ENCODE measurements around the gene GAS2L2.

Gene GAS2L2

GRCh38 chr17:35786941-35787432 lies 33.9 kb upstream of the GAS2L2 start:
- DNase-seq (ENCODE audit: low spot score in 2 of 2), result no peak
- Mint-ChIP-seq H3K27me3 (peaks cover 15% of the 10 kb centered on the region), H3K36me3 (no peaks in the 10 kb centered on the region), H3K27ac (no peak overlapping the region), H3K4me3 (no peak overlapping the region), H3K9me3 (no peaks in the 10 kb centered on the region), H3K4me1 (no peaks in the 10 kb centered on the region)
- ATAC-seq (ENCODE audit: low read depth), result no peak

GRCh38 chr17:35784895-35785294 lies 31.9 kb upstream of the GAS2L2 start:
- H3K9me3 Mint-ChIP-seq, result no peaks in the 10 kb centered on the region
- H3K27ac Mint-ChIP-seq, result no peak overlapping the region
- DNase-seq (ENCODE audit: low spot score in 2 of 2), result no peak
- ATAC-seq (ENCODE audit: low read depth), result no peak
- H3K36me3 Mint-ChIP-seq, result no peaks in the 10 kb centered on the region
- peaks cover 17% of the 10 kb centered on the region for H3K27me3 Mint-ChIP-seq
- H3K4me1 Mint-ChIP-seq, result no peaks in the 10 kb centered on the region
- H3K4me3 Mint-ChIP-seq, result no peak overlapping the region

DNA sequence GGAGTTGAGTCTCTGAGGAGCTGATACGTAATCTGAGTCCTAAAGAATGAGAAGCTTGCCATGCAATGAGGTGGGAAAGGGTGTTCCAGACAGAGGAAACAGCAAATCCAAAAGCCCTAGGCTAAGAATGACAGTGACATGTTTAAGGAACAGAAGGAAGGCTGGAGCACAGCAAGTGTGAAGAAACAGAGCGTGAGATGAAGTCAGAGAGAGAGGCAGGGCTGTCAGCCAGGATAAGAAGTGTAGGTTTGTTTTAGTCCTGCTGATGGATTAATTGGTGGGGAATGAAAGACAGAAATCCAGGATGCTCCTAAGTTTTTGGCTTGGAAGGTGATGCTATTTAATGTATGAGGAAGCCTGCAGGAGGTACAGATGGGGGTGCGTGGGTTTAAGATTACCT lies 27.9 kb upstream of the GAS2L2 start:
- Mint-ChIP-seq H3K9me3 (no peaks in the 10 kb centered on the region), H3K4me1 (no peaks in the 10 kb centered on the region), H3K27me3 (peaks cover 7% of the 10 kb centered on the region), H3K36me3 (no peaks in the 10 kb centered on the region), H3K4me3 (no peak overlapping the region), H3K27ac (no peak overlapping the region)
- ATAC-seq (ENCODE audit: low read depth) (no peak), DNase-seq (ENCODE audit: low spot score in 2 of 2) (no peak)

DNA sequence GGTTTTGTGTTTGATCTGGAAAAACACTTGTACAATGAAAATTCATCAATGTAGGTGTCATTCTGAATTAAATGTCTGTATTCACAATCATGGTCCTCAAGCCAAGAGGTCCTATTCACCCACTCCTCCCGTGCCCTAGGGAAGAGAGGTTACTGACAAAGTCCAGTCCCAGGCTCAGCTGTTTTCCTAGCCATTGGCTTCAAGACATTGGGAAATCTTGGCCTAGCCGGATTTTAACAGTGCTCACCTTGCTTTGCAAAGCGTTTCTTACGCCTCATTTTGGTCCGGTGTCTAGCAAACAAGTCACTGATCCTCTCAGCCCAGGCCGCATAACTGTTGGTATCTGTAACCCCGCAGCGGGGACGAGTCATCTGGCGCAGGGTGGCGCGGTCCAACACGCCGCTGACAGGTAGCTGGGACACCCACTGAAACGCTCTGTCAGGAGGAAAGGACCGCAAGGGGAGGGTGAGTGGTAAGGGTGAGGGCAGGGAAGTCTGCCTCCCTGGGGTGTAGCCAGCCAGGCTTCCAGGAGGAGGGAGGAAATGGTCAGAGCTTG lies 25.7 kb upstream of the GAS2L2 start:
- Mint-ChIP-seq H3K4me1 (no peaks in the 10 kb centered on the region), H3K36me3 (no peaks in the 10 kb centered on the region), H3K9me3 (no peaks in the 10 kb centered on the region), H3K27ac (no peak overlapping the region), H3K27me3 (peaks cover 11% of the 10 kb centered on the region), H3K4me3 (no peak overlapping the region)
- DNase-seq (ENCODE audit: low spot score in 2 of 2) (no peak), ATAC-seq (ENCODE audit: low read depth) (no peak)

DNA sequence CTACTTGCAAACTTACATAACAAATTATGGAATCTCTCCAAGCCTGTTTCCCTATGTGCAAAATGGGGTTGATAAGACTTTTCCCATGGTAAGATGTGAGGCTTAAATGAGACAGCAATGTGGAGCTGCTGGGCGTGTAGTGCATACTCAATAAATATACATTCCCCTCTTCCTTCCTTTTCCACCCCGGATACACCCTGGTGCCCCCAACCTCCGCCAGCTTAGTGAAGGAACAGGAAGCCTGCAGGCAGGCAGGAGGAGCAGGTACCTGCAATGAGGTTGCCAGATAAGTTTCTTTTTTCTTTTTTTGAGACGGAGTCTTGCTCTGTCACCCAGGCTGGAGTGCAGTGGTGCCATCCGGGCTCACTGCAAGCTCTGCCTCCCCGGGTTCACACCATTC lies 22.5 kb upstream of the GAS2L2 start:
- DNase-seq (ENCODE audit: low spot score in 2 of 2), result no peak
- no peak overlapping the region for H3K4me3 Mint-ChIP-seq
- H3K27ac Mint-ChIP-seq, result no peak overlapping the region
- H3K4me1 Mint-ChIP-seq, result no peaks in the 10 kb centered on the region
- H3K27me3 Mint-ChIP-seq, result peaks cover 11% of the 10 kb centered on the region
- H3K9me3 Mint-ChIP-seq, result no peaks in the 10 kb centered on the region
- H3K36me3 Mint-ChIP-seq, result no peaks in the 10 kb centered on the region
- ATAC-seq (ENCODE audit: low read depth), result no peak

GRCh38 chr17:35775039-35775438 lies 22.0 kb upstream of the GAS2L2 start:
- H3K9me3 Mint-ChIP-seq, result no peaks in the 10 kb centered on the region
- H3K4me3 Mint-ChIP-seq, result no peak overlapping the region
- DNase-seq (ENCODE audit: low spot score in 2 of 2) (no peak), ATAC-seq (ENCODE audit: low read depth) (no peak)
- no peaks in the 10 kb centered on the region for H3K4me1 Mint-ChIP-seq
- H3K27ac Mint-ChIP-seq, result no peak overlapping the region
- H3K36me3 Mint-ChIP-seq, result no peaks in the 10 kb centered on the region
- peaks cover 13% of the 10 kb centered on the region for H3K27me3 Mint-ChIP-seq

- no peaks in the 10 kb centered on the region for H3K9me3 Mint-ChIP-seq
- H3K4me1 Mint-ChIP-seq, result no peaks in the 10 kb centered on the region
- no peak overlapping the region for H3K27ac Mint-ChIP-seq
- H3K27me3 Mint-ChIP-seq, result peaks cover 13% of the 10 kb centered on the region
- peaks cover under 1% of the 10 kb centered on the region for H3K36me3 Mint-ChIP-seq
- DNase-seq (ENCODE audit: low spot score in 2 of 2) (no peak), ATAC-seq (ENCODE audit: low read depth) (no peak)
- no peak overlapping the region for H3K4me3 Mint-ChIP-seq
Observed at GRCh38 chr17:35774499-35774898, 21.5 kb upstream of the GAS2L2 start.

DNA sequence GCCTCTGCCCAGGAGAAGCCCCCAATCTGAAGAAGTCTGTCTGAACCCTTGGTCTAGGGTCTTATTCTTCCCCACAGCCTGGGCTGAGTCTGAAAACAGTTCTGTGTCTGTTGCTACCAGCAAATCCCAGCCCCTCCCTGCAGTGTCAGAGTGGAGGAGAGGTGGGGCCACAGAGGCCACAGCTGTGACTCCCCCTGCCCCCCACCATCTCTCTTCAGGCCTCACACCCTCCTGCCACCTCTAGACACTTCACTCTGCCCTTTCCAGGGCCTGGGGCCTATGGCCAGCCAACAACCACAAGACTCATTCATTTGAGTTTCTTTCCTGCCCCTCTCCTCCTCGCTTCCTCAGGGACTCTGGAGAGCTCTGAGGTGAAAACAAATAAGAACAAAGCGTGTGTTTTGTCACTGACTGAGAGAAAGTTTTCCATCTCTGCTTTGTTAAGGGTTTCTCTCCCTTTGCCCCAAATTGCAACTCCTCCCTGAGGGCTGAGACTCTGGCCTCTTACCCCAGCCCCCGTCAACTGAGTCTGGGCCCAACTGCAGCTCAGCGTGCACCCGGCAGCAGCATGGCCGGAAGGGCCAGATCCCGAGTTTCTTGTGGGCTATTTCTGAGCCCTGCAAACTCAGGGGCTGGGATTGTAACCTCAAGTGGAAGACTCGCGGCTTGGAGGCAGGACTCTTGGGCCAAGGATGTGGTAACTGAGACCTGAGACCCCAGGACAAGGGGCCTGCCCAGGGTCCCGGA lies 20.8 kb upstream of the GAS2L2 start:
- ATAC-seq (ENCODE audit: low read depth) (no peak), DNase-seq (ENCODE audit: low spot score in 2 of 2) (no peak)
- peaks cover 3% of the 10 kb centered on the region for H3K36me3 Mint-ChIP-seq
- H3K4me1 Mint-ChIP-seq, result no peaks in the 10 kb centered on the region
- no peak overlapping the region for H3K4me3 Mint-ChIP-seq
- H3K9me3 Mint-ChIP-seq, result no peaks in the 10 kb centered on the region
- H3K27ac Mint-ChIP-seq, result no peak overlapping the region
- peaks cover 14% of the 10 kb centered on the region for H3K27me3 Mint-ChIP-seq

DNA sequence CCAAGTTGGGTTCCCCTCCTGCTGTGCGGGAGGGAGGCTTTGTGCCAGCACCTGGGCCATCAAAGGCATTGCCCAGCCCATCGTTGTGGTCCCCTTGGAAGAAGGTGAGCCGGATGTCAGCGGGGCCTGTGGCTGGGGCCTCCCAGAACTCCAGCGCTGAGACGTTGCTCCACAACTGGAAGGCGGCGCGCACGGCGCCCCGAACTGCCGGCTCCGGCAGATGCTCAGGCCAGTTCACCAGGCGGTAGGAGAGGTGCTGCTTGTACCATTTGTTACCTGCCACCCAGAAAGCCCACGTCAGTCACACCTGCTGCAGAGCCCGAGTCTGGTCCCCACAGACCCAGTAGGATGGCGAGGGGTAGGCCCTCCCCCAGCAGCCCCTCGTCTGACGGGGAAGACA lies 20.1 kb upstream of the GAS2L2 start:
- ATAC-seq (ENCODE audit: low read depth) (no peak), DNase-seq (ENCODE audit: low spot score in 2 of 2) (no peak)
- Mint-ChIP-seq H3K4me1 (no peaks in the 10 kb centered on the region), H3K27ac (no peak overlapping the region), H3K4me3 (no peak overlapping the region), H3K27me3 (peaks cover 14% of the 10 kb centered on the region), H3K9me3 (no peaks in the 10 kb centered on the region), H3K36me3 (peaks cover 3% of the 10 kb centered on the region)

DNA sequence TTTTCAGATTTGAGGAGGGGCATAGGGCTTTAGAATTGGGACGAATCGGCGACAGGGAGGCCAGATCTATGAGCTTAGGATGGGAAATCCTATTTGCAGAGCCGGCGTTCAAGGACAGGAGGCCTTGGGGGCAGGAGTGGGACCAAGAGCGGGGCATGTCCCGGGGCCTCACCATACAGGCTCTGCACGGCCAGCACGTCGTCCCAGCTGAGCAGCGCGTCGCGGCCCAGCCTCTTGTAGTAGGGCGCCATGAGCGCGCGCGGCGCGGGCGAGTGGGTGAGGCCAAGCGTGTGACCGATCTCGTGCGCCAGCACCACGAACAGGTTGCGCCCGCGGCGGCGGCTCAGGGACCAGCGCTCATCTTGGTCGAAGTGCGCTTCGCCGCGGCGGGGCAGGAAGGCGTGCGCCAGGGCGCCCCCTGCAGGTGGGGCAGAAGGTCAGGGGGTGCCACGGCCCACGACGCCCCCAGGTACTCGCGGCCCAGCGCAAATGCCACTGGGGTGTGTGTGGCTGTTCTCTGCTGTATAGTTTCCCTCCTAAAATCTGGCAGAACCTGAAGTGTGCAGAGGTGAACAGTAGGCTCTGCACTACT lies 17.0 kb upstream of the GAS2L2 start:
- H3K27ac Mint-ChIP-seq, result no peak overlapping the region
- no peaks in the 10 kb centered on the region for H3K9me3 Mint-ChIP-seq
- DNase-seq (ENCODE audit: low spot score in 2 of 2), result no peak
- no peak for ATAC-seq (ENCODE audit: low read depth)
- peaks cover 16% of the 10 kb centered on the region for H3K27me3 Mint-ChIP-seq
- peaks cover 3% of the 10 kb centered on the region for H3K36me3 Mint-ChIP-seq
- H3K4me1 Mint-ChIP-seq, result no peaks in the 10 kb centered on the region
- H3K4me3 Mint-ChIP-seq, result no peak overlapping the region

GRCh38 chr17:35768797-35769196 lies 15.8 kb upstream of the GAS2L2 start:
- DNase-seq (ENCODE audit: low spot score in 2 of 2) (no peak), ATAC-seq (ENCODE audit: low read depth) (no peak)
- peaks cover 6% of the 10 kb centered on the region for H3K4me1 Mint-ChIP-seq
- no peak overlapping the region for H3K27ac Mint-ChIP-seq
- H3K36me3 Mint-ChIP-seq, result peaks cover 3% of the 10 kb centered on the region
- no peak overlapping the region for H3K4me3 Mint-ChIP-seq
- H3K9me3 Mint-ChIP-seq, result no peaks in the 10 kb centered on the region
- peaks cover 12% of the 10 kb centered on the region for H3K27me3 Mint-ChIP-seq

DNA sequence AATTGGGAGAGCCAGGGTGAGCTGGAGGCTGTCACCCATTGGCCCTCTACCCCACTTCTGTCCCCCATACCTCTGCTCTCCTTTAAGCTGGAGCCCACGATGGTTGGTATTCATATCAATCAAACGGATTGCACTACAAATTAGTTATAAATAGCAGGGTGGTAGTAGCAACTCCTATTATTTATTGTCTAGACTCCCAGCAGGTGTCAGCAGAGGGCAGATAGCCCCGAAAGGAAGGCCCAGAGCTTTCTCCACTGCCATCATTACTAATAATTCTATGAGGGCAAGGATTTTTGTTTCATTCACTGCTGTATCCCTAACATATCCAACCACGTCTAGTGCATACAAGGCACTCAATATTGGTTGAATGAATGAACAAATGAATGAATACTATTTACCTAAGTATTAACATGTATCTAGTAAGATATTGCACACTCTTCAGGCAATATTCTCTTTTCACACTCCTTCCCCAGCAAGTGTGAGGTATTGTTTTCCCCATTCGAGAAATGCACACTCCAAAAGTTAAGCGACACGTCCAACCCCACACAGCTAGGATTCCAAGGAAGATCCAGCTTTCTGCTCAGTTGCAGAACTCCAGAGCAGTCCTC lies 14.0 kb upstream of the GAS2L2 start:
- H3K36me3 Mint-ChIP-seq, result peaks cover 4% of the 10 kb centered on the region
- H3K4me1 Mint-ChIP-seq, result peaks cover 7% of the 10 kb centered on the region
- DNase-seq (ENCODE audit: low spot score in 2 of 2), result peak in 1 of 2 donors; percentile 28
- H3K27ac Mint-ChIP-seq, result no peak overlapping the region
- no peaks in the 10 kb centered on the region for H3K9me3 Mint-ChIP-seq
- no peak overlapping the region for H3K4me3 Mint-ChIP-seq
- H3K27me3 Mint-ChIP-seq, result peaks cover 8% of the 10 kb centered on the region
- no peak for ATAC-seq (ENCODE audit: low read depth)

- no peak for DNase-seq (ENCODE audit: low spot score in 2 of 2)
- Mint-ChIP-seq H3K9me3 (no peaks in the 10 kb centered on the region), H3K4me3 (no peak overlapping the region), H3K4me1 (peaks cover 7% of the 10 kb centered on the region), H3K36me3 (peaks cover 4% of the 10 kb centered on the region), H3K27ac (no peak overlapping the region), H3K27me3 (peaks cover 8% of the 10 kb centered on the region)
- ATAC-seq (ENCODE audit: low read depth), result no peak
Observed at GRCh38 chr17:35766489-35766877, 13.4 kb upstream of the GAS2L2 start.

GRCh38 chr17:35765756-35766488 lies 12.9 kb upstream of the GAS2L2 start:
- H3K4me3 Mint-ChIP-seq, result no peak overlapping the region
- H3K27ac Mint-ChIP-seq, result no peak overlapping the region
- peaks cover 8% of the 10 kb centered on the region for H3K27me3 Mint-ChIP-seq
- DNase-seq (ENCODE audit: low spot score in 2 of 2) (no peak), ATAC-seq (ENCODE audit: low read depth) (no peak)
- peaks cover 7% of the 10 kb centered on the region for H3K4me1 Mint-ChIP-seq
- H3K9me3 Mint-ChIP-seq, result no peaks in the 10 kb centered on the region
- H3K36me3 Mint-ChIP-seq, result peaks cover 4% of the 10 kb centered on the region
